Stimulated activated CD8-positive, alpha-beta memory T cell treated with anti-CD3 and anti-CD28 coated beads, Interleukin-2, amount 100 ng/mL, for 1 hour (primary cell): ENCODE results near the gene SAPCD2.

ENCODE experiments used
- DNase-seq, 2 donors: peaks; one replicate each; pipeline ENCODE4 v3.0.0-alpha.2; 2020; ENCODE audit warnings: low read depth in 2 of 2

Gene SAPCD2

DNA sequence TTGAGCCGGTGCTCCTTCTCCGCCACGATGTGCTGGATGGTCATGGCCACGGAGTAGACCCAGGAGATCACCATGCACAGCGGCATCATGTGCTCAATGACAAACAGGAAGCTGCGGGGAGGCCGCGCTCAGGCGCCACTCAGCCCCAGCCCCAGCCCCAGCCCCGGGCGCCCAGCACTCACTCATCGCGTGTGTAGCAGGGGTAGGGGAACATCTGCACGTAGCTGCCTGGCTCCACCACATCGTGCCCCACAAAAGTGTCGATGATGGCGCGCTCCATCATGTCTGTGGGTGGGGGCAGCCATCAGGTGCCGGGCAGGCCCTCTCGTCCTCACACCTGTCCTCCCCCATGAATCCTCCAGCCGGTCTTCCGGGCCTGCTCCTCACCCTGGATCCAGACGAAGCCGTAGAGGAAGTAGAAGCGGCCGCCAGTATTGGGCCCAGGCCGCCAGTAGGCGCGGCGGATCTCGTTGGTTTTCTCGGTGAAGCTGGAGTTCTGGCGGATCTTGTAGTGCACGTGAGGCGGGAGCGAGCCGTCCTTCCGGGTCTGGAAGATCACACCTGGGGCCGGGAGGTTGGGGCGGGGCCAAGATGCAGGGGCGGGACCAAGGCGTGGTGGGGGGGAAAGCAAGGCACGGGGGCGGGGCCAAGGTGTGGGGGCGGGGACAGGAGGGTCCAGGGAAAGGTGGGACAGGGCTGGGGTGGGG is 52.4 kb downstream of the SAPCD2 start:
- no peak for DNase-seq

- no peak for DNase-seq
Measured at GRCh38 chr9:137017071-137017470, 53.3 kb downstream of the SAPCD2 start.

GRCh38 chr9:137016436-137016835 is 53.9 kb downstream of the SAPCD2 start:
- DNase-seq = no peak

DNA sequence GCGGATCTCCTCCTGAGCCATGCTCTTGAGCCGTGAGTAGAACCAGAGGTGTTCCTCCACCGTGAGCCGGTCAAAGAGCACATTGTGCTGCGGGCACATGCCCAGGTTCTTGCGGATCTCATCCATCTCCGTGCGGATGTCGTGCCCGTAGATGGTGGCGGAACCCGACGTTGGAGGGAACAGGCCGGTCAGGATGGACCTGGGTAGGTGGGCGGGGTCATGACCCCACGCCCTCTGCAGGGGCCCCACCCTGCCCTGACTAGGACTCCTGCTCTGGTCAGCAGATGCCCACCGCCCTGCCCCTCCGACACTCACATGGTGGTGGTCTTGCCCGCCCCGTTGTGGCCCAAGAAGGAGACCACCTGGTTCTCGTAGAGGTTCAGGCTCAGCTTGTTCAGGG is 54.4 kb downstream of the SAPCD2 start:
- no peak for DNase-seq

GRCh38 chr9:137015540-137015930 is 54.8 kb downstream of the SAPCD2 start:
- no peak for DNase-seq

DNA sequence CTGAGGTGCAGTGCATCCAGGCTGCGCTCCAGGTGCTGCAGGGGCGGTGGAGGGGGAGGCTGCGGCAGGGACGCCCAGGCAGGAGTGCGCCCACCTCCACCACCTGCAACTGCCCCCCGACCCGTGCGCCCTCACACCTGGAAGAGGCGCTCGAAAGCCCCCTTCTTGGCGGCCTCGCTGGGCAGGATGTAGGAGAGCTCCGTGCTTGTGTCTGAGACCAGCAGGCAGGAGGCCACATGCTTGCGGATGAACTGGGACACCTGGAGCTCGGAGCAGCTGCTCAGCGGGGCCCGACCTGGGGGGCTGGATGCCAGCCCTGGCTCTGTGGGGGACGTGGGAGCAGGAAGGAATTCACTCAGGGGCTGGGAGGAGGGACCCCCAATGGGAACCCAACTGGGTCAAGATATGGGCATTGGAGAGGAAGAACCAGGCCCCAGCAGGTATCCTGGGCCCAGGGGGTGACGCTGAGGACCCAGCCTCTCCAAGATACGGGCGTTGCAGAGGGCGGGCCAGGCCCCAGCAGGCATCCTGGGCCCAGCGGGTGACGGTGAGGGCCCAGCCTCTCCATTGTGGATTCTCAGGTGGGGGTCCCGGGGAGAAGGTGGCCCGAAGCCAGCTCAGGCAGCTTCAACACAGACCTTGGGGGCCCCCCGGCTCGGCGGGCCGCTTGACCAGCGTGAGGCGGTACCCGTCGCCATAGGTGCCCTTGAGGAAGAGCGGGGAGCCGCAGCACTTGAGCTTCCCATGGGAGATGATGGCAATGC is 55.4 kb downstream of the SAPCD2 start:
- DNase-seq = no peak

- DNase-seq = no peak
Measured at GRCh38 chr9:137014166-137014565, 56.2 kb downstream of the SAPCD2 start.

- no peak for DNase-seq
Measured at GRCh38 chr9:137013571-137013940, 56.8 kb downstream of the SAPCD2 start.

- DNase-seq = no peak
Measured at GRCh38 chr9:137012694-137013570, 57.4 kb downstream of the SAPCD2 start.
